HepG2 (cell line): ENCODE data around the gene SEC11A. TPM values are rescaled to one million over a fixed set of nuclear protein-coding genes. Genes with fewer than 3 reads are reported as not detected.
A peak's percentile ranks its signal among the peaks of the same experiment; 100 is the strongest.

ENCODE experiments used
- ATF3 ChIP-seq: sonication (generic); formaldehyde crosslinking; IDR thresholded peaks from 2 replicates; pipeline ENCODE4 v1.4.0; 2020; ENCODE audit warnings: missing genetic modification reagents
- EED ChIP-seq: sonication (generic); formaldehyde crosslinking; IDR thresholded peaks from 2 replicates; pipeline ENCODE4 v1.5.0; 2020; ENCODE audit warnings: mild to moderate bottlenecking, missing genetic modification reagents
- IKZF4 ChIP-seq: sonication (generic); formaldehyde crosslinking; IDR thresholded peaks from 2 replicates; pipeline ENCODE4 v1.5.1; 2020; ENCODE audit warnings: borderline replicate concordance, mild to moderate bottlenecking, low read depth, missing genetic modification reagents; ENCODE audit errors: not compliant biosample characterization
- KDM2A ChIP-seq: sonication (generic); formaldehyde crosslinking; IDR thresholded peaks from 2 replicates; pipeline ENCODE4 v1.4.0; 2020; ENCODE audit warnings: low read depth, missing genetic modification reagents, borderline replicate concordance
- REST ChIP-seq, 2 experiments: IDR thresholded peaks; 2 replicates each; pipeline ENCODE4 v1.6.1; 2011 to 2012; ENCODE audit warnings: low read length in 2 of 2, borderline replicate concordance in 1 of 2, low read depth in 1 of 2, mild to moderate bottlenecking in 1 of 2, moderate library complexity in 1 of 2
- SP4 ChIP-seq: sonication (generic); formaldehyde crosslinking; IDR thresholded peaks from 2 replicates; pipeline ENCODE4 v1.8.1; 2023; ENCODE audit warnings: mild to moderate bottlenecking, missing genetic modification reagents
- YEATS4 ChIP-seq: sonication (generic); formaldehyde crosslinking; IDR thresholded peaks from 2 replicates; pipeline ENCODE4 v1.4.0; 2020; ENCODE audit warnings: missing genetic modification reagents, borderline replicate concordance
- ZBTB43 ChIP-seq: sonication (generic); formaldehyde crosslinking; conservative IDR thresholded peaks from 2 replicates; pipeline ENCODE4 v1.4.0; 2020; ENCODE audit warnings: missing genetic modification reagents
- ZNF235 ChIP-seq: sonication (generic); formaldehyde crosslinking; IDR thresholded peaks from 2 replicates; pipeline ENCODE4 v1.8.1; 2023; ENCODE audit warnings: mild to moderate bottlenecking, missing genetic modification reagents, borderline replicate concordance
- ZNF362 ChIP-seq: sonication (generic); formaldehyde crosslinking; IDR thresholded peaks from 2 replicates; pipeline ENCODE4 v1.4.0; 2020; ENCODE audit warnings: missing genetic modification reagents, mild to moderate bottlenecking, borderline replicate concordance
- ZNF512 ChIP-seq: sonication (generic); formaldehyde crosslinking; IDR thresholded peaks from 2 replicates; pipeline ENCODE4 v1.4.0; 2020; ENCODE audit warnings: mild to moderate bottlenecking, missing genetic modification reagents
- ZNF784 ChIP-seq: sonication (generic); formaldehyde crosslinking; IDR thresholded peaks from 2 replicates; pipeline ENCODE4 v1.5.1; 2020; ENCODE audit warnings: missing genetic modification reagents, mild to moderate bottlenecking, borderline replicate concordance
- polyA plus RNA-seq, 8 experiments: library from polyadenylated mRNA; depleted of rRNA in 3 of 8; stranded (reverse) in 7 of 8; unstranded in 1 of 8; fragments of >200 nt; fragmentation: Illumina TruSeq in 4 of 8; extraction: Trizol in 4 of 8; gene quantifications; 2 replicates each; pipeline versions ENCODE4 v1.2.1 to v1.2.3, GENCODE V29; 2011 to 2016; ENCODE audit warnings: low read depth in 4 of 8, missing spikeins in 1 of 8, mixed read lengths in 1 of 8; ENCODE audit not compliant: insufficient read depth in 1 of 8
- total RNA-seq, 5 experiments: library from RNA; depleted of rRNA; stranded (reverse); fragments of >200 nt; fragmentation: Illumina TruSeq; extraction: Trizol; gene quantifications; 2 replicates each; pipeline ENCODE4 v1.2.3, GENCODE V29; 2016; ENCODE audit warnings: low read depth in 1 of 5
- TF ChIP-seq, protein P1 (sequence below): sonication (generic); formaldehyde crosslinking; IDR thresholded peaks from 2 replicates; pipeline ENCODE4 v1.4.0; 2020; ENCODE audit warnings: missing genetic modification reagents
- TF ChIP-seq, protein P2 (sequence below): sonication (generic); formaldehyde crosslinking; IDR thresholded peaks from 2 replicates; pipeline ENCODE4 v1.5.0; 2020; ENCODE audit warnings: mild to moderate bottlenecking, missing genetic modification reagents

Gene SEC11A
- total and polyA plus RNA-seq, 2 of the 13 experiments (the other 11 are each of a cell fraction or from before 2014, with no cell fraction given) = 141 to 230 TPM

- TF ChIP-seq REST (IDR thresholded peaks at IDR 0.05; ENCODE audit: borderline replicate concordance in 1 of 2, low read depth in 1 of 2, low read length in 2 of 2) (no peak), ZNF235 (CRISPR knock-in tag) (0 out of 2 replicates have a peak, but pooled peaks have one; percentile 43), ZNF362 (CRISPR knock-in tag) (peak; percentile 21; the same call in 1 of the 2 replicates), IKZF4 (CRISPR knock-in tag) (peak; percentile 41), ZBTB43 (no peak), ZNF784 (CRISPR knock-in tag) (peak; percentile 55; the same call in 1 of the 2 replicates), ZNF512 (no peak), EED (CRISPR knock-in tag) (peak; percentile 74; the same call in 1 of the 2 replicates), KDM2A (CRISPR knock-in tag) (peak; percentile 76; the same call in 1 of the 2 replicates), ATF3 (CRISPR knock-in tag) (0 out of 2 replicates have a peak, but pooled peaks have one; percentile 21), SP4 (CRISPR knock-in tag) (no peak), YEATS4 (CRISPR knock-in tag) (peak; percentile 41; the same call in 1 of the 2 replicates)
- TF ChIP-seq, protein P1, sequence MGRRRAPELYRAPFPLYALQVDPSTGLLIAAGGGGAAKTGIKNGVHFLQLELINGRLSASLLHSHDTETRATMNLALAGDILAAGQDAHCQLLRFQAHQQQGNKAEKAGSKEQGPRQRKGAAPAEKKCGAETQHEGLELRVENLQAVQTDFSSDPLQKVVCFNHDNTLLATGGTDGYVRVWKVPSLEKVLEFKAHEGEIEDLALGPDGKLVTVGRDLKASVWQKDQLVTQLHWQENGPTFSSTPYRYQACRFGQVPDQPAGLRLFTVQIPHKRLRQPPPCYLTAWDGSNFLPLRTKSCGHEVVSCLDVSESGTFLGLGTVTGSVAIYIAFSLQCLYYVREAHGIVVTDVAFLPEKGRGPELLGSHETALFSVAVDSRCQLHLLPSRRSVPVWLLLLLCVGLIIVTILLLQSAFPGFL (CRISPR knock-in tag) = no peak
- TF ChIP-seq, protein P2, sequence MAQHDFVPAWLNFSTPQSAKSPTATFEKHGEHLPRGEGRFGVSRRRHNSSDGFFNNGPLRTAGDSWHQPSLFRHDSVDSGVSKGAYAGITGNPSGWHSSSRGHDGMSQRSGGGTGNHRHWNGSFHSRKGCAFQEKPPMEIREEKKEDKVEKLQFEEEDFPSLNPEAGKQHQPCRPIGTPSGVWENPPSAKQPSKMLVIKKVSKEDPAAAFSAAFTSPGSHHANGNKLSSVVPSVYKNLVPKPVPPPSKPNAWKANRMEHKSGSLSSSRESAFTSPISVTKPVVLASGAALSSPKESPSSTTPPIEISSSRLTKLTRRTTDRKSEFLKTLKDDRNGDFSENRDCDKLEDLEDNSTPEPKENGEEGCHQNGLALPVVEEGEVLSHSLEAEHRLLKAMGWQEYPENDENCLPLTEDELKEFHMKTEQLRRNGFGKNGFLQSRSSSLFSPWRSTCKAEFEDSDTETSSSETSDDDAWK (CRISPR knock-in tag) = no peak
These were observed 82.4 kb downstream of the SEC11A start (continued) for GRCh38 chr15:84633311-84634227.
